ENCODE measurements around the gene CA4.
A peak's percentile ranks its signal among the peaks of the same experiment; 100 is the strongest.

CA4 gene

DNA sequence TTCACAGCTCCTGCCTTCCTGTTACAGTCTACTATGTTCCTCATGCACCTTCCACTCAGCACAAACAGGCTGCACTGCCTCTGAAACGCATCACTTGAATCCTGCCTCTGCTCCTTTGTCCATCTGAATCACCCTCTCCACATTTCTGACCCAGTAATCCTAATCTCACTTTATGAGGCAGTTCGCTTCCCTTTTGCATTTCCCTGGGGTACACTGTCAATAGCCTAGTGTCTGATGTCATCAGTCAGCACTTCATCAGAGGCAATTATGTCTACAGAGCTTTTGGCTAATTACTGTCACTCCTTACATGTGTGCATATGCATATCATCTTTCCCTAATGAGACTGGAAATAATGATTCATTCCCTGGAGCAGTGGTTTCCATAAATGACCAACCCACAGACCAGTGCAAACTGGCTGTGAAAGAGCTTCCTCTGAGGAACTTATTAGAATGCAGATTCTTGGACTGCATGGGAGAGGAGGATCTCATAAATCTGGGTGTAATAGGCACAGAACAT is 23.6 kb downstream of the CA4 start (continued):
- TF ChIP-seq, protein P1, sequence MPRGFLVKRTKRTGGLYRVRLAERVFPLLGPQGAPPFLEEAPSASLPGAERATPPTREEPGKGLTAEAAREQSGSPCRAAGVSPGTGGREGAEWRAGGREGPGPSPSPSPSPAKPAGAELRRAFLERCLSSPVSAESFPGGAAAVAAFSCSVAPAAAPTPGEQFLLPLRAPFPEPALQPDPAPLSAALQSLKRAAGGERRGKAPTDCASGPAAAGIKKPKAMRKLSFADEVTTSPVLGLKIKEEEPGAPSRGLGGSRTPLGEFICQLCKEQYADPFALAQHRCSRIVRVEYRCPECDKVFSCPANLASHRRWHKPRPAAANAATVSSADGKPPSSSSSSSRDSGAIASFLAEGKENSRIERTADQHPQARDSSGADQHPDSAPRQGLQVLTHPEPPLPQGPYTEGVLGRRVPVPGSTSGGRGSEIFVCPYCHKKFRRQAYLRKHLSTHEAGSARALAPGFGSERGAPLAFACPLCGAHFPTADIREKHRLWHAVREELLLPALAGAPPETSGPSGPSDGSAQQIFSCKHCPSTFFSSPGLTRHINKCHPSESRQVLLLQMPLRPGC (tag by site-specific recombination; IDR thresholded peaks at IDR 0.05) = peak; percentile 100
- TF ChIP-seq ZIC2 (tag by site-specific recombination; IDR thresholded peaks at IDR 0.05) (no peak), SETDB1 (IDR thresholded peaks at IDR 0.05; ENCODE audit: insufficient read length, low read length) (no peak), ZNF670 (tag by site-specific recombination; IDR thresholded peaks at IDR 0.05; ENCODE audit: low read depth) (no peak), ZNF843 (tag by site-specific recombination; IDR thresholded peaks at IDR 0.05) (peak; percentile 94), ZFP41 (tag by site-specific recombination; IDR thresholded peaks at IDR 0.05; ENCODE audit: borderline replicate concordance) (no peak), ZNF19 (tag by site-specific recombination; IDR thresholded peaks at IDR 0.05; ENCODE audit: low read depth) (no peak), ZNF292 (tag by site-specific recombination; IDR thresholded peaks at IDR 0.05; ENCODE audit: borderline replicate concordance, low read depth) (no peak), ZNF792 (tag by site-specific recombination; IDR thresholded peaks at IDR 0.05) (no peak), ZNF624 (tag by site-specific recombination; IDR thresholded peaks at IDR 0.05) (no peak), HOXA7 (CRISPR knock-in tag; IDR thresholded peaks at IDR 0.05; ENCODE audit: borderline replicate concordance) (no peak), KLF1 (tag by site-specific recombination; IDR thresholded peaks at IDR 0.05) (no peak), ZNF707 (tag by site-specific recombination; IDR thresholded peaks at IDR 0.05) (no peak), ZNF610 (tag by site-specific recombination; IDR thresholded peaks at IDR 0.05; ENCODE audit: borderline replicate concordance) (no peak), ZNF654 (tag by site-specific recombination; IDR thresholded peaks at IDR 0.05; ENCODE audit: low read depth) (no peak), BCL11B (tag by site-specific recombination; IDR thresholded peaks at IDR 0.05; ENCODE audit: low read depth) (peak; percentile 80), ZNF600 (tag by site-specific recombination; IDR thresholded peaks at IDR 0.05) (peak; percentile 92), ZBTB17 (tag by site-specific recombination; IDR thresholded peaks at IDR 0.05) (peak; percentile 96), ZNF354C (tag by site-specific recombination; IDR thresholded peaks at IDR 0.05; ENCODE audit: borderline replicate concordance, low read depth) (no peak), GFI1B (tag by site-specific recombination; IDR thresholded peaks at IDR 0.05) (peak; percentile 58), ZNF837 (tag by site-specific recombination; IDR thresholded peaks at IDR 0.05) (0 out of 2 replicates have a peak, but pooled peaks have one; percentile 19), MYNN (tag by site-specific recombination; IDR thresholded peaks at IDR 0.05; ENCODE audit: borderline replicate concordance) (no peak), GLI4 (tag by site-specific recombination; IDR thresholded peaks at IDR 0.05) (no peak), ZNF394 (tag by site-specific recombination; IDR thresholded peaks at IDR 0.05; ENCODE audit: borderline replicate concordance) (peak; percentile 84; the same call in 1 of the 2 replicates), ZNF561 (tag by site-specific recombination; IDR thresholded peaks at IDR 0.05; ENCODE audit: borderline replicate concordance) (no peak), ZEB2 (tag by site-specific recombination; IDR thresholded peaks at IDR 0.05) (peak; percentile 100), ZNF560 (tag by site-specific recombination; IDR thresholded peaks at IDR 0.05; ENCODE audit: borderline replicate concordance) (no peak), TCF7L2 (IDR thresholded peaks at IDR 0.05; ENCODE audit: borderline replicate concordance, low read depth, low read length) (no peak), ZSCAN23 (tag by site-specific recombination; IDR thresholded peaks at IDR 0.05) (peak; percentile 99), ZNF426 (tag by site-specific recombination; IDR thresholded peaks at IDR 0.05) (no peak)
- TF ChIP-seq, protein P2, sequence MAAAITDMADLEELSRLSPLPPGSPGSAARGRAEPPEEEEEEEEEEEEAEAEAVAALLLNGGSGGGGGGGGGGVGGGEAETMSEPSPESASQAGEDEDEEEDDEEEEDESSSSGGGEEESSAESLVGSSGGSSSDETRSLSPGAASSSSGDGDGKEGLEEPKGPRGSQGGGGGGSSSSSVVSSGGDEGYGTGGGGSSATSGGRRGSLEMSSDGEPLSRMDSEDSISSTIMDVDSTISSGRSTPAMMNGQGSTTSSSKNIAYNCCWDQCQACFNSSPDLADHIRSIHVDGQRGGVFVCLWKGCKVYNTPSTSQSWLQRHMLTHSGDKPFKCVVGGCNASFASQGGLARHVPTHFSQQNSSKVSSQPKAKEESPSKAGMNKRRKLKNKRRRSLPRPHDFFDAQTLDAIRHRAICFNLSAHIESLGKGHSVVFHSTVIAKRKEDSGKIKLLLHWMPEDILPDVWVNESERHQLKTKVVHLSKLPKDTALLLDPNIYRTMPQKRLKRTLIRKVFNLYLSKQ (tag by site-specific recombination; IDR thresholded peaks at IDR 0.05; ENCODE audit: borderline replicate concordance) = no peak
- TF ChIP-seq, protein P3, sequence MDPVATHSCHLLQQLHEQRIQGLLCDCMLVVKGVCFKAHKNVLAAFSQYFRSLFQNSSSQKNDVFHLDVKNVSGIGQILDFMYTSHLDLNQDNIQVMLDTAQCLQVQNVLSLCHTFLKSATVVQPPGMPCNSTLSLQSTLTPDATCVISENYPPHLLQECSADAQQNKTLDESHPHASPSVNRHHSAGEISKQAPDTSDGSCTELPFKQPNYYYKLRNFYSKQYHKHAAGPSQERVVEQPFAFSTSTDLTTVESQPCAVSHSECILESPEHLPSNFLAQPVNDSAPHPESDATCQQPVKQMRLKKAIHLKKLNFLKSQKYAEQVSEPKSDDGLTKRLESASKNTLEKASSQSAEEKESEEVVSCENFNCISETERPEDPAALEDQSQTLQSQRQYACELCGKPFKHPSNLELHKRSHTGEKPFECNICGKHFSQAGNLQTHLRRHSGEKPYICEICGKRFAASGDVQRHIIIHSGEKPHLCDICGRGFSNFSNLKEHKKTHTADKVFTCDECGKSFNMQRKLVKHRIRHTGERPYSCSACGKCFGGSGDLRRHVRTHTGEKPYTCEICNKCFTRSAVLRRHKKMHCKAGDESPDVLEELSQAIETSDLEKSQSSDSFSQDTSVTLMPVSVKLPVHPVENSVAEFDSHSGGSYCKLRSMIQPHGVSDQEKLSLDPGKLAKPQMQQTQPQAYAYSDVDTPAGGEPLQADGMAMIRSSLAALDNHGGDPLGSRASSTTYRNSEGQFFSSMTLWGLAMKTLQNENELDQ (tag by site-specific recombination; IDR thresholded peaks at IDR 0.05; ENCODE audit: low read depth) = no peak
- TF ChIP-seq, protein P4, sequence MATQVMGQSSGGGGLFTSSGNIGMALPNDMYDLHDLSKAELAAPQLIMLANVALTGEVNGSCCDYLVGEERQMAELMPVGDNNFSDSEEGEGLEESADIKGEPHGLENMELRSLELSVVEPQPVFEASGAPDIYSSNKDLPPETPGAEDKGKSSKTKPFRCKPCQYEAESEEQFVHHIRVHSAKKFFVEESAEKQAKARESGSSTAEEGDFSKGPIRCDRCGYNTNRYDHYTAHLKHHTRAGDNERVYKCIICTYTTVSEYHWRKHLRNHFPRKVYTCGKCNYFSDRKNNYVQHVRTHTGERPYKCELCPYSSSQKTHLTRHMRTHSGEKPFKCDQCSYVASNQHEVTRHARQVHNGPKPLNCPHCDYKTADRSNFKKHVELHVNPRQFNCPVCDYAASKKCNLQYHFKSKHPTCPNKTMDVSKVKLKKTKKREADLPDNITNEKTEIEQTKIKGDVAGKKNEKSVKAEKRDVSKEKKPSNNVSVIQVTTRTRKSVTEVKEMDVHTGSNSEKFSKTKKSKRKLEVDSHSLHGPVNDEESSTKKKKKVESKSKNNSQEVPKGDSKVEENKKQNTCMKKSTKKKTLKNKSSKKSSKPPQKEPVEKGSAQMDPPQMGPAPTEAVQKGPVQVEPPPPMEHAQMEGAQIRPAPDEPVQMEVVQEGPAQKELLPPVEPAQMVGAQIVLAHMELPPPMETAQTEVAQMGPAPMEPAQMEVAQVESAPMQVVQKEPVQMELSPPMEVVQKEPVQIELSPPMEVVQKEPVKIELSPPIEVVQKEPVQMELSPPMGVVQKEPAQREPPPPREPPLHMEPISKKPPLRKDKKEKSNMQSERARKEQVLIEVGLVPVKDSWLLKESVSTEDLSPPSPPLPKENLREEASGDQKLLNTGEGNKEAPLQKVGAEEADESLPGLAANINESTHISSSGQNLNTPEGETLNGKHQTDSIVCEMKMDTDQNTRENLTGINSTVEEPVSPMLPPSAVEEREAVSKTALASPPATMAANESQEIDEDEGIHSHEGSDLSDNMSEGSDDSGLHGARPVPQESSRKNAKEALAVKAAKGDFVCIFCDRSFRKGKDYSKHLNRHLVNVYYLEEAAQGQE (tag by site-specific recombination; IDR thresholded peaks at IDR 0.05) = no peak

Measured in HEK293 (cell line).